GM21717 (cell line): Measurements from ENCODE around the gene NEURL2.
"Not testable (repeated sequence)": the region's sequence is repeated elsewhere in the genome, so short reads cannot be mapped to it uniquely, and the experiment has no call there.

Experiments used
- ATAC-seq: cut with Tn5 transposase; IDR thresholded peaks from one replicate; pipeline ENCODE4 v1.9.1; 2021; ENCODE audit warnings: mild to moderate bottlenecking, moderate library complexity; ENCODE audit not compliant: unreplicated experiment

The NEURL2 gene

GRCh38 chr20:45901332-45901731, 10.3 kb upstream of the NEURL2 start:
- ATAC-seq = not testable (repeated sequence)

GRCh38 chr20:45899046-45899835, 8.2 kb upstream of the NEURL2 start:
- ATAC-seq = no peak

- no peak for ATAC-seq
These were observed 7.3 kb upstream of the NEURL2 start for GRCh38 chr20:45898285-45898684.

GRCh38 chr20:45897692-45898091, 6.7 kb upstream of the NEURL2 start:
- no peak for ATAC-seq

- ATAC-seq = no peak
These were observed 6.3 kb upstream of the NEURL2 start for GRCh38 chr20:45897289-45897688.

- ATAC-seq = no peak
These were observed 5.7 kb upstream of the NEURL2 start for GRCh38 chr20:45896641-45897161.

GRCh38 chr20:45894797-45895196, 3.8 kb upstream of the NEURL2 start:
- no peak for ATAC-seq

GRCh38 chr20:45893831-45894230, 2.8 kb upstream of the NEURL2 start:
- no peak for ATAC-seq

GRCh38 chr20:45892828-45893500, 2.0 kb upstream of the NEURL2 start:
- ATAC-seq = no peak

GRCh38 chr20:45892049-45892825, 1.2 kb upstream of the NEURL2 start:
- ATAC-seq = no peak

- ATAC-seq = no peak
These were observed 677 bp downstream of the NEURL2 start for GRCh38 chr20:45890077-45890984.

GRCh38 chr20:45888681-45889080, 2.3 kb downstream of the NEURL2 start:
- ATAC-seq = no peak

- ATAC-seq = no peak
These were observed 3.7 kb downstream of the NEURL2 start, which contains the start of gene SPATA25 for GRCh38 chr20:45887346-45887715. Gene SPATA25, minus strand, starts transcription at chr20:45887622. Its CDS starts 32 bp downstream, at chr20:45887590.

GRCh38 chr20:45886590-45887345, 4.2 kb downstream of the NEURL2 start:
- ATAC-seq = no peak

GRCh38 chr20:45883100-45883469, 7.9 kb downstream of the NEURL2 start:
- ATAC-seq = no peak

- ATAC-seq = no peak
These were observed 8.4 kb downstream of the NEURL2 start for GRCh38 chr20:45882469-45883099.

- peak; percentile 95 for ATAC-seq
These were observed 9.8 kb downstream of the NEURL2 start, which contains the start of gene ZSWIM1 for GRCh38 chr20:45880988-45881788. Gene ZSWIM1, plus strand, starts transcription at chr20:45881227. Its CDS starts 1,366 bp downstream, at chr20:45882593.

- no peak for ATAC-seq
These were observed 12.8 kb downstream of the NEURL2 start for GRCh38 chr20:45878076-45878761.
